A549 (cell line): ENCODE results near the gene TPPP3.

Source experiments
- CEBPB ChIP-seq, 2 experiments: fragments of >200 bp in 1 of 2; sonication (Bioruptor Twin) in 1 of 2; formaldehyde crosslinking in 1 of 2; IDR thresholded peaks; 2 replicates each; pipeline ENCODE4 v1.6.1; 2012 to 2016
- ZSCAN20 ChIP-seq: fragments of 250-450 bp; sonication (Bioruptor Pico); IDR thresholded peaks from 2 replicates; pipeline ENCODE4 v1.8.0; 2022; ENCODE audit warnings: mild to moderate bottlenecking, moderate library complexity
- TF ChIP-seq, protein P1 (sequence below): fragments of >200 bp; sonication (Bioruptor Twin); formaldehyde crosslinking; IDR thresholded peaks from 3 replicates; pipeline ENCODE4 v1.5.1; 2016

DNA sequence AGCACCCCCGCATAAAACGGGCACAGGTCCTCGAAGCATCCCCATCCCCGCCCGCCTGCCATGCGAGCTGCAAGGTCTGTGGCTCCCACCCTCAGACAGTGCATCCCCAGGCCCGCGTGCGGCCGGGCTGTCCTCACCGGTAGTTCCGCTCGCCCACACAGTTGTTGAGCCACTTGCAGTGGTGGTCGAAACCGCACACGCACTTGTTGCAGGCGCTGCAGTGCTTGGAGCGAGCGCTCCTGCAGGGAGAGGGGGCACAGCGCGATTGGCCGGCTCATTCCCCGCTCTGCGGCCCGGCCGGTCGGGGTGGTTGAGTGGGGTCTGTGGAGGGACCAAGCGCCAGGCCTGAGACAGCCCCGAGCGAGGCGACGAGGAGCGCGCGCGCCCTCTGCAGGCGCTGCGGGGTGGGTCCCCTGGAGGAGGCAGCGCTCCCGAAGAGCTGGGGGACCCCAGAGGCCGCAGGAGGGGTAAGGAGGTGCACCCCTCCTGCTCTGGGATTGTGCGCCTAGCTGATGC is 6.0 kb upstream of the TPPP3 start:
- TF ChIP-seq ZSCAN20 = no peak
- no peak for TF ChIP-seq CEBPB (IDR thresholded peaks at IDR 0.05)
- TF ChIP-seq, protein P1, sequence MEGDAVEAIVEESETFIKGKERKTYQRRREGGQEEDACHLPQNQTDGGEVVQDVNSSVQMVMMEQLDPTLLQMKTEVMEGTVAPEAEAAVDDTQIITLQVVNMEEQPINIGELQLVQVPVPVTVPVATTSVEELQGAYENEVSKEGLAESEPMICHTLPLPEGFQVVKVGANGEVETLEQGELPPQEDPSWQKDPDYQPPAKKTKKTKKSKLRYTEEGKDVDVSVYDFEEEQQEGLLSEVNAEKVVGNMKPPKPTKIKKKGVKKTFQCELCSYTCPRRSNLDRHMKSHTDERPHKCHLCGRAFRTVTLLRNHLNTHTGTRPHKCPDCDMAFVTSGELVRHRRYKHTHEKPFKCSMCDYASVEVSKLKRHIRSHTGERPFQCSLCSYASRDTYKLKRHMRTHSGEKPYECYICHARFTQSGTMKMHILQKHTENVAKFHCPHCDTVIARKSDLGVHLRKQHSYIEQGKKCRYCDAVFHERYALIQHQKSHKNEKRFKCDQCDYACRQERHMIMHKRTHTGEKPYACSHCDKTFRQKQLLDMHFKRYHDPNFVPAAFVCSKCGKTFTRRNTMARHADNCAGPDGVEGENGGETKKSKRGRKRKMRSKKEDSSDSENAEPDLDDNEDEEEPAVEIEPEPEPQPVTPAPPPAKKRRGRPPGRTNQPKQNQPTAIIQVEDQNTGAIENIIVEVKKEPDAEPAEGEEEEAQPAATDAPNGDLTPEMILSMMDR = peak; percentile 62
